ENCODE measurements around the gene MOSMO.

The MOSMO gene

DNA sequence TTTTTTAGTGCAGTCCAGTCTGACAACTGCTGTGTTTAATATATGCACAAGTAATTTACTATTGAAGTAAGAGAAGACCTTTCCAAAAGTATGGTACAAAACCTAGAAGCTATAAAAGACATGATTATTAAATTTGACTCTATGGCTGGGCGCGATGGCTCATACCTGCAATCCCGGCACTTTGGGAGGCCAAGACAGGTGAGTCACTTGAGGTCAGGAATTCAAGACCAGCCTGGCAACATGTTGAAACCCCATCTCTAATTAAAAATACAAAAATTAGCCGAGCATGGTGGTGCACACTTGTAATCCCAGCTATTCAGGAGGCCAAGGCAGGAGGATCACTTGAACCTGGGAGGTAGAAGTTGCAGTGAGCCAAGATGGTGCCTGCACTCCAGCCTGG lies 43.1 kb downstream of the MOSMO start:
- no peak for DNase-seq (ENCODE audit: low read depth, low spot score)
- ChIA-PET POLR2A (interaction anchor here (1.1 kb wide), 1 partner anchor 42 kb away, joined by 4 read pairs; no protein-coding TSS in a partner anchor), CTCF (interaction anchor here (1.0 to 4.0 kb wide), 4 partner anchors 14 to 51 kb away, joined by 3 to 57 read pairs (median 4); partner anchors contain the start of gene PDZD9)
- TF ChIP-seq, protein P1, sequence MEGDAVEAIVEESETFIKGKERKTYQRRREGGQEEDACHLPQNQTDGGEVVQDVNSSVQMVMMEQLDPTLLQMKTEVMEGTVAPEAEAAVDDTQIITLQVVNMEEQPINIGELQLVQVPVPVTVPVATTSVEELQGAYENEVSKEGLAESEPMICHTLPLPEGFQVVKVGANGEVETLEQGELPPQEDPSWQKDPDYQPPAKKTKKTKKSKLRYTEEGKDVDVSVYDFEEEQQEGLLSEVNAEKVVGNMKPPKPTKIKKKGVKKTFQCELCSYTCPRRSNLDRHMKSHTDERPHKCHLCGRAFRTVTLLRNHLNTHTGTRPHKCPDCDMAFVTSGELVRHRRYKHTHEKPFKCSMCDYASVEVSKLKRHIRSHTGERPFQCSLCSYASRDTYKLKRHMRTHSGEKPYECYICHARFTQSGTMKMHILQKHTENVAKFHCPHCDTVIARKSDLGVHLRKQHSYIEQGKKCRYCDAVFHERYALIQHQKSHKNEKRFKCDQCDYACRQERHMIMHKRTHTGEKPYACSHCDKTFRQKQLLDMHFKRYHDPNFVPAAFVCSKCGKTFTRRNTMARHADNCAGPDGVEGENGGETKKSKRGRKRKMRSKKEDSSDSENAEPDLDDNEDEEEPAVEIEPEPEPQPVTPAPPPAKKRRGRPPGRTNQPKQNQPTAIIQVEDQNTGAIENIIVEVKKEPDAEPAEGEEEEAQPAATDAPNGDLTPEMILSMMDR (IDR thresholded peaks at IDR 0.05; ENCODE audit: insufficient read depth, low read length, missing control alignments), result no peak
- H3K4me3 ChIP-seq (ENCODE audit: low read depth, low read length), result no peak overlapping the region

- DNase-seq (ENCODE audit: low read depth, low spot score), result no peak
- POLR2A ChIA-PET, result no interaction called here
- TF ChIP-seq, protein P1 (IDR thresholded peaks at IDR 0.05; ENCODE audit: insufficient read depth, low read length, missing control alignments), result no peak
- H3K4me3 ChIP-seq (ENCODE audit: low read depth, low read length), result no peak overlapping the region
- CTCF ChIA-PET, result interaction anchor here (1.0 kb wide), 1 partner anchor 25 kb away, joined by 3 read pairs; no protein-coding TSS in a partner anchor
Observed at GRCh38 chr16:22052980-22053379, 45.1 kb downstream of the MOSMO start.

DNA sequence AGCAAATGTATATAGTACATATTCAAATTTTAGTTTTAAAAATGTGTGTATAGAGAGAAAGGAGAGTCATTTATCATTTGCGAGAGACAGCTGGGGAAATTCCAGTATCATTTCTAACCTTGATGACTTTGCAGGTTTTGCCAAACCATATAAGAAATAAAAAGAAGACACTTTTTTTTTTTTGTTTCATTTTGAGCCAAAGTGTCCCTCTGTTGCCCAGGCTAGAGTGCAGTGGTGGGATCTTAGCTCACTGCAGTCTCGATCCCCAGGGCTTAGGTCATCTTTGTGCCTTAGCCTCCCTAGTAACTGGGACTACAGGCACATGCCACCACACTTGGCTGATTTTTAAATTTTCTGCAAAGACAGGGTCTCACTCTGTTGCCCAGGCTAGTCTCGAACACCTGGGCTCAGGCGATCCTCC lies 46.0 kb downstream of the MOSMO start:
- DNase-seq (ENCODE audit: low read depth, low spot score), result no peak
- CTCF ChIA-PET, result no interaction called here
- H3K4me3 ChIP-seq (ENCODE audit: low read depth, low read length), result no peak overlapping the region
- POLR2A ChIA-PET, result no interaction called here
- TF ChIP-seq, protein P1 (IDR thresholded peaks at IDR 0.05; ENCODE audit: insufficient read depth, low read length, missing control alignments), result no peak

- CTCF ChIA-PET, result interaction anchor here (1.3 to 3.2 kb wide), 2 partner anchors 17 to 23 kb away, joined by 4 to 35 read pairs; no protein-coding TSS in a partner anchor
- H3K4me3 ChIP-seq (ENCODE audit: low read depth, low read length), result no peak overlapping the region
- POLR2A ChIA-PET, result no interaction called here
- no peak for DNase-seq (ENCODE audit: low read depth, low spot score)
- TF ChIP-seq, protein P1 (IDR thresholded peaks at IDR 0.05; ENCODE audit: insufficient read depth, low read length, missing control alignments), result no peak
Observed at GRCh38 chr16:22054847-22055590, 47.1 kb downstream of the MOSMO start.

- CTCF ChIA-PET, result interaction anchor here (1.2 to 3.2 kb wide), 3 partner anchors 10 to 22 kb away, joined by 3 to 35 read pairs (median 4); no protein-coding TSS in a partner anchor
- H3K4me3 ChIP-seq (ENCODE audit: low read depth, low read length), result no peak overlapping the region
- TF ChIP-seq, protein P1 (IDR thresholded peaks at IDR 0.05; ENCODE audit: insufficient read depth, low read length, missing control alignments), result no peak
- DNase-seq (ENCODE audit: low read depth, low spot score), result no peak
- POLR2A ChIA-PET, result no interaction called here
Observed at GRCh38 chr16:22055881-22056280, 48.0 kb downstream of the MOSMO start.

DNA sequence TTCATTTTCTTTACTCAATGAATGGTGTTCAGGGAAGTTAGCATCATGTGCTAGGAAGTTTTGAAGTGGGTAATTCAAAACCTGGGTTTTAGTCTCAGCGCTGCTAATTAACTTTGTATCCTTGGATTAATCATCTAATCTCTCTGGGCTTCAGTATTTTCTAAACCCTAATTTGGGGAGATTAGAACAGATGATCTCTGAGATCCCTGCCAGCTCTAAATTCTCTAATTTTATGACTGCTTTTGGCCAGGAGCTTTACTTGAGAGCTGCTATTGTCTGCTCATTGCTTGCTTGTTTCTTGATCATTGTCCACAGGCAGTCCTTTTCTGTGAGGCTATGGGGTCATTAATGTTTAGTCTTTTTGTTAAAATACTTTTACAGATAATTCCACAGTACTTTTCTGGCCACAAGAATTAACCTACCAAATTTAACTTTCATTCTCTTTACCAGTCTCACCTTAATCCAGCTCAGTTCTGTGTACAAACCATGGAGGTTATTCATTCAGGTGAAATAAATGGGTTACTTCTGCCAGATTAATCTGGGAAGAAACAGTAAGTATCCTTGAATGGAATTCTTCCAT lies 56.1 kb downstream of the MOSMO start:
- TF ChIP-seq, protein P1 (IDR thresholded peaks at IDR 0.05; ENCODE audit: insufficient read depth, low read length, missing control alignments), result no peak
- no peak for DNase-seq (ENCODE audit: low read depth, low spot score)
- no peak overlapping the region for H3K4me3 ChIP-seq (ENCODE audit: low read depth, low read length)
- ChIA-PET POLR2A (no interaction called here), CTCF (interaction anchor here (1.0 to 5.2 kb wide), 4 partner anchors 14 to 62 kb away, joined by 3 to 98 read pairs (median 3); no protein-coding TSS in a partner anchor)
